GM12892 (cell line): Measurements from ENCODE around the gene CBFA2T2.

ENCODE experiments used
- POLR2A ChIP-seq: IDR thresholded peaks from 2 replicates; pipeline ENCODE4 v1.6.1; 2011; ENCODE audit warnings: low read depth, low read length, control low read depth
- POLR2AphosphoS5 ChIP-seq: IDR thresholded peaks from 2 replicates; pipeline ENCODE4 v1.6.1; 2011; ENCODE audit warnings: low read depth, low read length, control low read depth

DNA sequence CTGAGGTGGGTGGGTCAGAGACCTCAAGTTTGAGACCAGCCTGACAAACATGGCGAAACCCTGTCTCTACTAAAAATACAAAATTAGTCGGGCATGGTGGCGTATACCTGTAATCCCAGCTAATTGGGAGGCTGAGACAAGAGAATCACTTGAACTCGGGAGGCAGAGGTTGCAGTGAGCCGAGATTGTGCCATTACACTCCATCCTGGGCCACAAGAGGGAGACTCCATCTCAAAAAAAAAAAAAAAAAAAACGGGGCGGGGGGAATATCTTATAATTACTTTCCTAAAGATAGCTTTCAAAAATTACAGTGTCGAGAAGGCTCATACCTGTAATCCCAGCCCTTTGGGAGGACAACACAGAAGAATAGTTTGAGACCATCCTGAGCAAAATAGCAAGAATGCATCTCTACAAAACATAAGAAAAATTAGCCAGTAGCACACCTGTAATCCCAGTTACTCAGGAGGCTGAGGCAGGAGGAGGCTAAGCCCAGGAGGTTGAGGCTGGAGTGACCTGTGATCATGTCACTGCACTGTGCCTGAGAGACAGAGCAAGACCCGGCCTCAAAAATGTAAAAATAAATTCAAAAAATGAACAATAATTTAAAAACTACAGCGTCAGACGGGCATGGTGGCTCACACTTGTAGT is 25.8 kb downstream of the CBFA2T2 start:
- TF ChIP-seq POLR2A (no peak), POLR2AphosphoS5 (no peak)
